ENCODE data around the gene SLC22A9.

SLC22A9 gene

GRCh38 chr11:63443714-63444113, 74.1 kb downstream of the SLC22A9 start:
- peak in 1 of 2 donors; percentile 11 for DNase-seq (ENCODE audit: low read depth in 1 of 2, low spot score in 1 of 2)

GRCh38 chr11:63444160-63444559, 74.6 kb downstream of the SLC22A9 start:
- no peak for DNase-seq (ENCODE audit: low read depth in 1 of 2, low spot score in 1 of 2)

- no peak for DNase-seq (ENCODE audit: low read depth in 1 of 2, low spot score in 1 of 2)
Measured at GRCh38 chr11:63445118-63445517, 75.5 kb downstream of the SLC22A9 start.

GRCh38 chr11:63445720-63446119, 76.1 kb downstream of the SLC22A9 start:
- DNase-seq (ENCODE audit: low read depth in 1 of 2, low spot score in 1 of 2), result no peak

GRCh38 chr11:63448646-63449045, 79.1 kb downstream of the SLC22A9 start:
- DNase-seq (ENCODE audit: low read depth in 1 of 2, low spot score in 1 of 2), result no peak

GRCh38 chr11:63459586-63459985, 90.0 kb downstream of the SLC22A9 start:
- no peak for DNase-seq (ENCODE audit: low read depth in 1 of 2, low spot score in 1 of 2)

Measured in activated CD4-positive, alpha-beta T cell treated with anti-CD3 and anti-CD28 coated beads, Interleukin-2, amount 50 U/mL, for 24 hours (primary cell).